ENCODE measurements around the gene ZNF630. TPM values are rescaled to one million over a fixed set of nuclear protein-coding genes. Genes with fewer than 3 reads are reported as not detected.
A peak's percentile ranks its signal among the peaks of the same experiment; 100 is the strongest.

Gene ZNF630
- total and polyA plus RNA-seq, 2 donors (not counting 3 experiments of a cell fraction or from before 2014, with no cell fraction given) = 0.87 to 1.6 TPM

DNA sequence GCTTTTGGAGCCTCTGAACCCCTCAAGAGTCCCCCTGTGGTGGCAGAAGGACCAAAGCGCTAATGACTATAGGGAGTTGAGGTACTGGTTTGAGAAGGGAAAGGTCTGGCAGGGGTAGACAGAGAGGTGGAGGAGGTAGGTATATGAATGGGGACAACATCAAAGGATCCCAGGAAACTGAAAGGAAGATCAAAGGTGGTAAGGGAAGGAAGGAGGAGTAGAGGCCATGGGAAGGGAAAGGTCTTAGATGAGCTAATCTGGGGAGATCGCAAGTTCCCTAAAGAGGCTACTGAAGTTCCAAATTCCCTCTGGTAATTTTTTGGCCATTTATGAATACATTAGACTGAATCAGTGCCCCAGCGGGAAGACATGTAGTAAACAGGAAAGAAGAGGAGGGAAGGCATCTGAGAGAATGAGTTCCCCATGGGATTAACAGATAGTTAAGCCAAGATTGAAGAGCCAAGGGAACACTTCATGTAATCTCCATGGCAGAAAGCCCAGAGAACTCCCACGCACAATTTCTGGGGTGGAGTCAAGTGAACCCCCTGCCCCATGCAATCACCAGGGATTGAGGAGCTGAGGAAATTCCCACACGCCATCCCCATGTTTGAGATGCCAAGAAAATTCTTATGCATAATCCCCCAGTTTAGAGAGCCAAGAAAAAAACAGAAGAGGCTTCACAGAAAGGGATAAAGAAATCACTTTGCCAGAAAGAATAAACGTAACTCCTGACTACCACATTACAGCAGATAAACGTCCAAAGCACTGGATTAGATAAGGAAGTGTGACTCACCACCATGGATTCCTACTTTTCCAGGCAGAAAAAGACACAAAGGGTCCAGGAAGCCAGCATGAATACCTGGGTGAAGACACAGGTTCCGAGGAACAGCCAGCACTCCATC, 25.8 kb downstream of the ZNF630 start:
- CTCF ChIA-PET = interaction anchor here (0.7 kb wide), 1 partner anchor 253 kb away, joined by 4 read pairs; no protein-coding TSS in a partner anchor
- no peaks in the 10 kb centered on the region for H3K79me2 ChIP-seq (ENCODE audit: control insufficient read depth, insufficient read depth, low read length)
- H3K9ac ChIP-seq (replicated peaks; ENCODE audit: extremely low read depth, insufficient read depth, low read length) = no peak overlapping the region
- H3K9me3 ChIP-seq (replicated peaks; ENCODE audit: control insufficient read depth, insufficient read depth, low read length) = no peaks in the 10 kb centered on the region
- H3K9me1 ChIP-seq (replicated peaks; ENCODE audit: control insufficient read depth, extremely low read depth, insufficient read depth, low read length) = no peaks in the 10 kb centered on the region
- dilution Hi-C loops (cut with MboI; ENCODE audit: extremely low pct_ligation_motif_present, low sequenced_read_pairs) = no loop called here
- H3K36me3 ChIP-seq (ENCODE audit: control insufficient read depth in 2 of 2, extremely low read depth in 1 of 2, insufficient read depth in 2 of 2, low read length in 2 of 2) = no peaks in the 10 kb centered on the region
- no peak overlapping the region for H3K4me3 ChIP-seq (replicated peaks in 1 of 3; ENCODE audit: insufficient read depth in 1 of 3, low read depth in 1 of 3, low read length in 3 of 3)
- TF ChIP-seq FOS (IDR thresholded peaks at IDR 0.05; ENCODE audit: borderline replicate concordance, insufficient read depth, low read length) = peak; percentile 49
- TF ChIP-seq JUN (IDR thresholded peaks at IDR 0.05; ENCODE audit: borderline replicate concordance, insufficient read depth, insufficient read length, low read depth) = peak; percentile 37
- no peak for TF ChIP-seq GATA2 (IDR thresholded peaks at IDR 0.05; ENCODE audit: insufficient read depth, insufficient read length, low read depth, low read length)
- peak; percentile 43 for DNase-seq (ENCODE audit: low read depth, low spot score)
- H4K20me1 ChIP-seq (replicated peaks; ENCODE audit: control insufficient read depth, extremely low read depth, insufficient read depth, low read length) = no peaks in the 10 kb centered on the region
- H3K4me1 ChIP-seq (ENCODE audit: control insufficient read depth, extremely low read depth, insufficient read depth, low read length) = peaks cover 13% of the 10 kb centered on the region
- no peak overlapping the region for H2AFZ ChIP-seq (ENCODE audit: low read depth, low read length)
- H3K4me2 ChIP-seq (ENCODE audit: insufficient read depth, low read length) = no peak overlapping the region
- no TSS peak for BruUV-seq (replicated peaks)
- peak; percentile 98 for FAIRE-seq
- H3K27me3 ChIP-seq (ENCODE audit: control insufficient read depth in 2 of 2, insufficient read depth in 2 of 2, low read length in 2 of 2) = no peaks in the 10 kb centered on the region
- intact Hi-C loops (cut with micrococcal nuclease) = no loop called here
- POLR2A ChIA-PET = no interaction called here
- H3K27ac ChIP-seq (ENCODE audit: insufficient read depth, low read depth, low read length) = no peak overlapping the region

DNA sequence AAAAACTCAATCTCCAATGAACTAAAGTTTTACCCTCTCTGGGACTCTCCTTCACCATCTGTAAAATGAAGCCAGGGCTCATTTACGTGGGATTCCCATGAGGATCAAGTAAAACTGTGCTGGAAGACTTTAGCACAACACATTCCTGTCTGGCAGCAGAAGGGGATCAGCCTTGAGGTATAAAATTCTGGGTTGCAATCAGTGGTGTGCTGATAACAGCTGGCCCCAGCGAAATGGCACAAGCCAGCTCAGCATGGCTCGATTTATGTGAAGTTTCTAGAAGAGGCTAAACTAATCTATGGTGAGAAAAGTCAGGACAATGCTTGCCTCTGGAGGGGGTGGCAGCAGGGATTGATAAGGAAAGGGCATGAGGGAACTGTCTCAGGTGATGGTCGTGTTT, 28.4 kb downstream of the ZNF630 start:
- CTCF ChIA-PET = no interaction called here
- Histone ChIP-seq H4K20me1 (replicated peaks; ENCODE audit: control insufficient read depth, extremely low read depth, insufficient read depth, low read length) (no peaks in the 10 kb centered on the region), H3K79me2 (ENCODE audit: control insufficient read depth, insufficient read depth, low read length) (no peaks in the 10 kb centered on the region), H3K9me1 (replicated peaks; ENCODE audit: control insufficient read depth, extremely low read depth, insufficient read depth, low read length) (no peaks in the 10 kb centered on the region), H3K36me3 (ENCODE audit: control insufficient read depth in 2 of 2, extremely low read depth in 1 of 2, insufficient read depth in 2 of 2, low read length in 2 of 2) (no peaks in the 10 kb centered on the region), H3K27me3 (ENCODE audit: control insufficient read depth in 2 of 2, insufficient read depth in 2 of 2, low read length in 2 of 2) (no peaks in the 10 kb centered on the region), H3K4me2 (ENCODE audit: insufficient read depth, low read length) (no peak overlapping the region), H3K9ac (replicated peaks; ENCODE audit: extremely low read depth, insufficient read depth, low read length) (no peak overlapping the region), H3K4me3 (replicated peaks in 1 of 3; ENCODE audit: insufficient read depth in 1 of 3, low read depth in 1 of 3, low read length in 3 of 3) (no peak overlapping the region), H3K4me1 (ENCODE audit: control insufficient read depth, extremely low read depth, insufficient read depth, low read length) (peaks cover 13% of the 10 kb centered on the region), H3K9me3 (replicated peaks; ENCODE audit: control insufficient read depth, insufficient read depth, low read length) (no peaks in the 10 kb centered on the region), H3K27ac (ENCODE audit: insufficient read depth, low read depth, low read length) (no peak overlapping the region), H2AFZ (ENCODE audit: low read depth, low read length) (no peak overlapping the region)
- DNase-seq (ENCODE audit: low read depth, low spot score) (no peak), FAIRE-seq (no peak)
- POLR2A ChIA-PET = no interaction called here
- BruUV-seq (replicated peaks) = no TSS peak
- intact Hi-C loops (cut with micrococcal nuclease) (no loop called here), dilution Hi-C loops (cut with MboI; ENCODE audit: extremely low pct_ligation_motif_present, low sequenced_read_pairs) (no loop called here)
- TF ChIP-seq POLR2AphosphoS5 (IDR thresholded peaks at IDR 0.05; ENCODE audit: insufficient read depth, low read depth, low read length) = no peak
- no peak for TF ChIP-seq MYC (IDR thresholded peaks at IDR 0.05; ENCODE audit: low read depth, low read length)
- no peak for TF ChIP-seq JUN (IDR thresholded peaks at IDR 0.05; ENCODE audit: borderline replicate concordance, insufficient read depth, insufficient read length, low read depth)
- TF ChIP-seq, protein P1, sequence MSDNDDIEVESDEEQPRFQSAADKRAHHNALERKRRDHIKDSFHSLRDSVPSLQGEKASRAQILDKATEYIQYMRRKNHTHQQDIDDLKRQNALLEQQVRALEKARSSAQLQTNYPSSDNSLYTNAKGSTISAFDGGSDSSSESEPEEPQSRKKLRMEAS (IDR thresholded peaks at IDR 0.05; ENCODE audit: insufficient read depth, insufficient read length) = no peak
- TF ChIP-seq, protein P2, sequence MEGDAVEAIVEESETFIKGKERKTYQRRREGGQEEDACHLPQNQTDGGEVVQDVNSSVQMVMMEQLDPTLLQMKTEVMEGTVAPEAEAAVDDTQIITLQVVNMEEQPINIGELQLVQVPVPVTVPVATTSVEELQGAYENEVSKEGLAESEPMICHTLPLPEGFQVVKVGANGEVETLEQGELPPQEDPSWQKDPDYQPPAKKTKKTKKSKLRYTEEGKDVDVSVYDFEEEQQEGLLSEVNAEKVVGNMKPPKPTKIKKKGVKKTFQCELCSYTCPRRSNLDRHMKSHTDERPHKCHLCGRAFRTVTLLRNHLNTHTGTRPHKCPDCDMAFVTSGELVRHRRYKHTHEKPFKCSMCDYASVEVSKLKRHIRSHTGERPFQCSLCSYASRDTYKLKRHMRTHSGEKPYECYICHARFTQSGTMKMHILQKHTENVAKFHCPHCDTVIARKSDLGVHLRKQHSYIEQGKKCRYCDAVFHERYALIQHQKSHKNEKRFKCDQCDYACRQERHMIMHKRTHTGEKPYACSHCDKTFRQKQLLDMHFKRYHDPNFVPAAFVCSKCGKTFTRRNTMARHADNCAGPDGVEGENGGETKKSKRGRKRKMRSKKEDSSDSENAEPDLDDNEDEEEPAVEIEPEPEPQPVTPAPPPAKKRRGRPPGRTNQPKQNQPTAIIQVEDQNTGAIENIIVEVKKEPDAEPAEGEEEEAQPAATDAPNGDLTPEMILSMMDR (IDR thresholded peaks at IDR 0.05; ENCODE audit: extremely low read depth in 1 of 2, insufficient read depth in 1 of 2, low read depth in 1 of 2, low read length in 2 of 2) = no peak
- TF ChIP-seq EZH2 (IDR thresholded peaks at IDR 0.05; ENCODE audit: borderline replicate concordance, low read depth, low read length, severe bottlenecking) = no peak
- TF ChIP-seq FOS (IDR thresholded peaks at IDR 0.05; ENCODE audit: borderline replicate concordance, insufficient read depth, low read length) = no peak
- TF ChIP-seq POLR2A (IDR thresholded peaks at IDR 0.05; ENCODE audit: low read depth, low read length) = no peak
- TF ChIP-seq GATA2 (IDR thresholded peaks at IDR 0.05; ENCODE audit: insufficient read depth, insufficient read length, low read depth, low read length) = no peak

Measured in endothelial cell of umbilical vein (primary cell).